Osteoblast (primary cell): ENCODE results near the gene SECTM1. TPM values are rescaled to one million over a fixed set of nuclear protein-coding genes. Genes with fewer than 3 reads are reported as not detected.
A peak's percentile ranks its signal among the peaks of the same experiment; 100 is the strongest.

Experiments
- DNase-seq: peaks from one replicate; pipeline ENCODE4 v3.0.0; 2011; ENCODE audit warnings: low spot score, mixed read lengths; ENCODE audit not compliant: insufficient read length; ENCODE audit errors: missing footprints
- H2AFZ ChIP-seq: 2 replicates; pipeline ENCODE4 v1.6.0; 2011; ENCODE audit warnings: mild to moderate bottlenecking, low read length
- H3K27ac ChIP-seq: 2 replicates; pipeline ENCODE4 v1.5.1; 2011; ENCODE audit warnings: mild to moderate bottlenecking, low read depth, low read length, moderate library complexity
- H3K27me3 ChIP-seq: 2 replicates; pipeline ENCODE4 v1.6.0; 2012; ENCODE audit warnings: mild to moderate bottlenecking, control low read depth, inconsistent platforms, low read length, moderate library complexity; ENCODE audit not compliant: insufficient read depth
- H3K36me3 ChIP-seq: 2 replicates; pipeline ENCODE4 v1.5.1; 2011; ENCODE audit warnings: mild to moderate bottlenecking, low read length, control low read depth, moderate library complexity; ENCODE audit not compliant: insufficient read depth
- H3K4me1 ChIP-seq: 2 replicates; pipeline ENCODE4 v1.5.1; 2011; ENCODE audit warnings: mild to moderate bottlenecking, low read length, control low read depth, moderate library complexity; ENCODE audit not compliant: insufficient read depth
- H3K4me2 ChIP-seq: 2 replicates; pipeline ENCODE4 v1.6.0; 2011; ENCODE audit warnings: mild to moderate bottlenecking, low read length; ENCODE audit not compliant: insufficient read depth
- H3K4me3 ChIP-seq: fragments of 200-600 bp; sonication (generic); 3 replicates; pipeline ENCODE4 v1.5.1; 2012; ENCODE audit warnings: mild to moderate bottlenecking, low read length, inconsistent platforms; ENCODE audit not compliant: insufficient read depth
- H3K79me2 ChIP-seq: 2 replicates; pipeline ENCODE4 v1.6.0; 2012; ENCODE audit warnings: mild to moderate bottlenecking, low read length, control low read depth, inconsistent platforms; ENCODE audit not compliant: insufficient read depth
- H3K9me3 ChIP-seq: 2 replicates; pipeline ENCODE4 v1.5.1; 2011; ENCODE audit warnings: low read depth, low read length, control low read depth
- H4K20me1 ChIP-seq: 2 replicates; pipeline ENCODE4 v1.6.0; 2012; ENCODE audit warnings: mild to moderate bottlenecking, low read length, control low read depth; ENCODE audit not compliant: insufficient read depth
- CTCF ChIP-seq: IDR thresholded peaks from 2 replicates; pipeline ENCODE4 v1.5.1; 2011; ENCODE audit warnings: mild to moderate bottlenecking, low read depth, low read length, moderate library complexity; ENCODE audit errors: extremely low read depth
- total RNA-seq: library from RNA; depleted of rRNA; stranded (reverse); fragments of >200 nt; gene quantifications from 2 replicates; pipeline ENCODE4 v1.2.3, GENCODE V29; 2012

SECTM1 gene
- total RNA-seq, 1 donor = 5.8 TPM

- no peaks in the 10 kb centered on the region for H4K20me1 ChIP-seq
- H2AFZ ChIP-seq = peak overlapping the region; percentile 65
- no peaks in the 10 kb centered on the region for H3K4me1 ChIP-seq
- no peaks in the 10 kb centered on the region for H3K79me2 ChIP-seq
- no peaks in the 10 kb centered on the region for H3K36me3 ChIP-seq
- DNase-seq = peak; percentile 71
- H3K4me3 ChIP-seq = peak overlapping the region; percentile 63
- H3K27me3 ChIP-seq = peaks cover 67% of the 10 kb centered on the region
- no peaks in the 10 kb centered on the region for H3K9me3 ChIP-seq
- TF ChIP-seq CTCF = no peak
- no peak overlapping the region for H3K27ac ChIP-seq
- H3K4me2 ChIP-seq = peak overlapping the region; percentile 78
These were observed 37.1 kb upstream of the SECTM1 start for GRCh38 chr17:82370471-82371332.

- DNase-seq = peak; percentile 17
These were observed 35.6 kb upstream of the SECTM1 start for GRCh38 chr17:82369211-82369610.

GRCh38 chr17:82367724-82368524, 34.4 kb upstream of the SECTM1 start:
- H2AFZ ChIP-seq = no peak overlapping the region
- no peak overlapping the region for H3K4me2 ChIP-seq
- no peak overlapping the region for H3K27ac ChIP-seq
- peaks cover 53% of the 10 kb centered on the region for H3K27me3 ChIP-seq
- no peak overlapping the region for H3K4me3 ChIP-seq
- no peaks in the 10 kb centered on the region for H3K79me2 ChIP-seq
- H3K9me3 ChIP-seq = no peaks in the 10 kb centered on the region
- peak; percentile 3 for DNase-seq
- no peaks in the 10 kb centered on the region for H4K20me1 ChIP-seq
- H3K4me1 ChIP-seq = no peaks in the 10 kb centered on the region
- H3K36me3 ChIP-seq = no peaks in the 10 kb centered on the region
- TF ChIP-seq CTCF = no peak

More at GRCh38 chr17:82369211-82369610, 35.6 kb upstream of the SECTM1 start:
- Histone ChIP-seq H3K9me3 (no peaks in the 10 kb centered on the region), H3K4me3 (no peak overlapping the region), H3K4me2 (no peak overlapping the region), H2AFZ (no peak overlapping the region), H3K36me3 (no peaks in the 10 kb centered on the region), H4K20me1 (no peaks in the 10 kb centered on the region), H3K4me1 (no peaks in the 10 kb centered on the region), H3K79me2 (no peaks in the 10 kb centered on the region), H3K27me3 (peaks cover 63% of the 10 kb centered on the region), H3K27ac (no peak overlapping the region)
- TF ChIP-seq CTCF = no peak

DNA sequence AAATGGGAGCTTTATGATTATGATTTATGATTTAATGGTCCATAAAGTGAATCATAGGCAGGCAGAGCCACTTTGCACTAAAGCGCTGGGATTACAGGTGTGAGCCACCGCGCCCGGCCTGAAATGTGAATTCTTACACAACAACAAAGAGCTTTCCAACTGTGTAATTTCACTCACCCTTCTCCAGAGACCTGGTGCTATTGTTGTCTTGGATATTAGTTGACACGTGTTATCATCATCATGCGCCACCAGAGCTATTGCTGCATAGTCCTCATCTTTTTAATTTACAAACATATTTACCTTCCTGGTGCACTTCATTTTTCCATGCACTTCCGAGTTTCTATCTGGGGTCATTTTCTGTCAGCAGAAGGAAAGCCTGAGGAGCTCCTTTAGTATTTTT, 33.2 kb upstream of the SECTM1 start:
- Histone ChIP-seq H3K4me1 (no peaks in the 10 kb centered on the region), H3K36me3 (no peaks in the 10 kb centered on the region), H3K9me3 (no peaks in the 10 kb centered on the region), H3K27me3 (peaks cover 42% of the 10 kb centered on the region), H2AFZ (no peak overlapping the region), H3K4me3 (no peak overlapping the region), H3K4me2 (no peak overlapping the region), H4K20me1 (no peaks in the 10 kb centered on the region), H3K27ac (no peak overlapping the region), H3K79me2 (no peaks in the 10 kb centered on the region)
- DNase-seq = peak; percentile 11
- no peak for TF ChIP-seq CTCF
